GM12878 (cell line): Measurements from ENCODE around the gene PAQR7. TPM values are rescaled to one million over a fixed set of nuclear protein-coding genes. Genes with fewer than 3 reads are reported as not detected.

Experiments used
- ATAC-seq: fragments of 200-7000 bp; cut with Tn5 transposase; 3 replicates; pipeline ENCODE4 v1.9.1; 2020; ENCODE audit warnings: mild to moderate bottlenecking, moderate library complexity
- BruUV-seq: library from RNA; stranded (reverse); fragments of 400-500 nt; replicated peaks from 2 replicates; lab custom pipeline; 2021; lab: Mats Ljungman, UMichigan
- CTCF ChIA-PET: fragments of 300-600 bp; sonication (Branson Sonifier 250); formaldehyde crosslinking; extraction: SDS; loops from one replicate; lab custom pipeline; 2021; ENCODE audit warnings: inconsistent platforms; lab: Yijun Ruan, JAX
- POLR2A ChIA-PET: fragments of 350-600 bp; formaldehyde crosslinking; extraction: SDS; loops from one replicate; lab custom pipeline; 2021; ENCODE audit warnings: inconsistent platforms; lab: Charles Lee
- RAD21 ChIA-PET: fragments of 300-600 bp; sonication (Branson Sonifier 250); formaldehyde crosslinking; loops from one replicate; lab custom pipeline; 2023; ENCODE audit warnings: antibody characterized with exemption; ENCODE audit not compliant: unreplicated experiment; lab: Charles Lee
- SMC1A ChIA-PET: fragments of 300-600 bp; sonication (Branson Sonifier 250); formaldehyde crosslinking; loops from one replicate; lab custom pipeline; 2023; ENCODE audit not compliant: unreplicated experiment, uncharacterized antibody; lab: Charles Lee
- DNase-seq: peaks from one replicate; pipeline ENCODE4 v3.0.0-alpha.2; 2011; ENCODE audit warnings: low read depth, low spot score
- FAIRE-seq: peaks from 3 replicates; lab custom pipeline; 2011; peaks lifted over from hg19 to GRCh38; lab: Jason Lieb, UNC
- H2AFZ ChIP-seq: 2 replicates; pipeline ENCODE4 v1.6.0; 2011; ENCODE audit warnings: low read depth, low read length, control low read depth; ENCODE audit not compliant: control insufficient read depth
- H3K27ac ChIP-seq: 2 replicates; pipeline ENCODE4 v1.5.1; 2011; ENCODE audit warnings: control low read depth; ENCODE audit not compliant: control insufficient read depth, insufficient read depth
- H3K27me3 ChIP-seq, 2 experiments: replicated peaks in 1 of 2; 2 replicates each; pipeline versions ENCODE4 v1.6.0 to v1.6.1; 2011; ENCODE audit warnings: low read length in 1 of 2; ENCODE audit not compliant: control insufficient read depth in 2 of 2, insufficient read depth in 2 of 2
- H3K36me3 ChIP-seq, 2 experiments: 2 replicates each; pipeline ENCODE4 v1.5.1; 2011; ENCODE audit warnings: low read length in 1 of 2; ENCODE audit not compliant: control insufficient read depth in 2 of 2, insufficient read depth in 2 of 2
- H3K4me1 ChIP-seq: 2 replicates; pipeline ENCODE4 v1.6.1; 2011; ENCODE audit warnings: mild to moderate bottlenecking, low read length, moderate library complexity, mixed read lengths; ENCODE audit not compliant: control insufficient read depth, insufficient read depth
- H3K4me2 ChIP-seq: 2 replicates; pipeline ENCODE4 v1.6.0; 2011; ENCODE audit warnings: control low read depth; ENCODE audit not compliant: control insufficient read depth, insufficient read depth
- H3K4me3 ChIP-seq: fragments of 200-600 bp; sonication (generic); 2 replicates; pipeline ENCODE4 v1.5.1; 2016
- H3K79me2 ChIP-seq: 2 replicates; pipeline ENCODE4 v1.6.0; 2011; ENCODE audit warnings: low read length; ENCODE audit not compliant: control insufficient read depth, insufficient read depth
- H3K9ac ChIP-seq: 2 replicates; pipeline ENCODE4 v1.8.0; 2011; ENCODE audit warnings: low read length, control low read depth, mixed read lengths; ENCODE audit not compliant: control insufficient read depth, insufficient read depth
- H3K9me3 ChIP-seq: replicated peaks from 3 replicates; pipeline ENCODE4 v1.5.1; 2011; ENCODE audit warnings: mild to moderate bottlenecking, low read length; ENCODE audit not compliant: control insufficient read depth, insufficient read depth
- H4K20me1 ChIP-seq: 2 replicates; pipeline ENCODE4 v1.6.0; 2011; ENCODE audit not compliant: control insufficient read depth, insufficient read depth
- CHD2 ChIP-seq: IDR thresholded peaks from 2 replicates; pipeline ENCODE4 v1.6.1; 2011; ENCODE audit warnings: low read depth, low read length, improper control_type of control experiment, borderline replicate concordance
- ETV6 ChIP-seq, 2 experiments: fragments of 450-650 bp in 1 of 2; IDR thresholded peaks in 1 of 2; conservative IDR thresholded peaks in 1 of 2; 2 replicates each; pipeline ENCODE4 v1.6.1; 2014; ENCODE audit warnings: antibody characterized with exemption in 1 of 2, borderline replicate concordance in 1 of 2, low read depth in 1 of 2, mild to moderate bottlenecking in 1 of 2, moderate library complexity in 1 of 2
- IRF4 ChIP-seq: IDR thresholded peaks from 2 replicates; pipeline ENCODE4 v1.6.1; 2011; ENCODE audit warnings: low read depth, low read length
- PAX8 ChIP-seq: fragments of 450-650 bp; IDR thresholded peaks from 2 replicates; pipeline ENCODE4 v1.6.1; 2017; ENCODE audit warnings: mild to moderate bottlenecking, moderate library complexity
- POLR2AphosphoS2 ChIP-seq: IDR thresholded peaks from 2 replicates; pipeline ENCODE4 v1.6.1; 2011; ENCODE audit warnings: low read depth, mild to moderate bottlenecking, low read length, improper control_type of control experiment, moderate library complexity
- RB1 ChIP-seq: fragments of 450-650 bp; formaldehyde crosslinking; IDR thresholded peaks from 2 replicates; pipeline ENCODE4 v1.6.1; 2017; ENCODE audit warnings: mild to moderate bottlenecking, borderline replicate concordance
- SPI1 ChIP-seq: IDR thresholded peaks from 2 replicates; pipeline ENCODE4 v1.6.1; 2011; ENCODE audit warnings: low read depth, mild to moderate bottlenecking, low read length, moderate library complexity, borderline replicate concordance; ENCODE audit not compliant: insufficient read depth
- TCF12 ChIP-seq: IDR thresholded peaks from 2 replicates; pipeline ENCODE4 v1.6.1; 2011; ENCODE audit warnings: low read depth, mild to moderate bottlenecking, low read length
- YY1 ChIP-seq: IDR thresholded peaks from 2 replicates; pipeline ENCODE4 v1.6.1; 2011; ENCODE audit warnings: low read depth, mild to moderate bottlenecking, low read length
- ZBED1 ChIP-seq: IDR thresholded peaks from 2 replicates; pipeline ENCODE4 v1.6.1; 2016; ENCODE audit warnings: borderline replicate concordance
- ZZZ3 ChIP-seq: IDR thresholded peaks from 2 replicates; pipeline ENCODE4 v1.6.1; 2011; ENCODE audit warnings: low read depth; ENCODE audit not compliant: control insufficient read depth, insufficient read length
- WGBS: methylation state at CpG from one replicate; pipeline ENCODE4 v1.1.6; 2016; ENCODE audit warnings: low lambda C conversion rate; ENCODE audit not compliant: insufficient replicate concordance, insufficient coverage; ENCODE audit errors: missing lambda C conversion rate; 5-methylcytosine and 5-hydroxymethylcytosine counted together
- in situ Hi-C: fragments of 300-500 bp; cut with MboI; formaldehyde crosslinking; loops from 9 replicates; pipeline ENCODE4 v1.14.3; 2018; ENCODE audit warnings: mixed read lengths
- intact Hi-C: fragments of 100-400 bp; cut with micrococcal nuclease; formaldehyde crosslinking; loops from one replicate; pipeline ENCODE4 v1.14.2; 2022; ENCODE audit not compliant: unreplicated experiment
- polyA plus RNA-seq, 11 experiments: library from polyadenylated mRNA; depleted of rRNA in 4 of 11; unstranded in 6 of 11; stranded (reverse) in 5 of 11; fragments of >200 nt; fragmentation: Nextera tagmentation in 4 of 11; fragmentation: Illumina TruSeq in 1 of 11; extraction: Ambion mirVana in 4 of 11; extraction: Trizol in 1 of 11; gene quantifications; 1 replicate in 1 of 11; 2 replicates in 10 of 11; pipeline versions ENCODE4 v1.2.1 to v1.2.3, GENCODE V29; 2011 to 2016; ENCODE audit warnings: inconsistent platforms in 2 of 11, missing spikeins in 2 of 11, low read depth in 1 of 11
- total RNA-seq, 4 experiments: library from RNA; depleted of rRNA in 3 of 4; stranded (reverse); fragments of >200 nt in 3 of 4; fragmentation: Illumina TruSeq in 1 of 4; extraction: Trizol in 1 of 4; gene quantifications; 2 replicates each; pipeline versions ENCODE4 v1.2.1 to v1.2.3, GENCODE V29; 2013 to 2021
- TF ChIP-seq, protein P1 (sequence below): fragments of 150-350 bp; IDR thresholded peaks from 2 replicates; pipeline ENCODE4 v1.6.1; 2016; ENCODE audit warnings: low read depth, low read length
- TF ChIP-seq, protein P2 (sequence below): IDR thresholded peaks from 2 replicates; pipeline ENCODE4 v1.6.1; 2011; ENCODE audit warnings: low read depth, mild to moderate bottlenecking, low read length, moderate library complexity, borderline replicate concordance; ENCODE audit errors: extremely low read depth
- TF ChIP-seq, protein P3 (sequence below): fragments of 450-650 bp; conservative IDR thresholded peaks from 2 replicates; pipeline ENCODE4 v1.6.1; 2017; ENCODE audit warnings: mild to moderate bottlenecking, moderate library complexity
- TF ChIP-seq, protein P4 (sequence below): fragments of 450-650 bp; IDR thresholded peaks from 2 replicates; pipeline ENCODE4 v1.6.1; 2014; ENCODE audit warnings: mild to moderate bottlenecking
- TF ChIP-seq, protein P5 (sequence below): IDR thresholded peaks from 2 replicates; pipeline ENCODE4 v1.6.1; 2011; ENCODE audit warnings: low read depth, low read length, improper control_type of control experiment, borderline replicate concordance

Gene PAQR7
- total and polyA plus RNA-seq, 10 of the 15 experiments (the other 5 are each of a cell fraction or from before 2014, with no cell fraction given), result 1.1 to 8.8 (median 5.2) TPM

DNA sequence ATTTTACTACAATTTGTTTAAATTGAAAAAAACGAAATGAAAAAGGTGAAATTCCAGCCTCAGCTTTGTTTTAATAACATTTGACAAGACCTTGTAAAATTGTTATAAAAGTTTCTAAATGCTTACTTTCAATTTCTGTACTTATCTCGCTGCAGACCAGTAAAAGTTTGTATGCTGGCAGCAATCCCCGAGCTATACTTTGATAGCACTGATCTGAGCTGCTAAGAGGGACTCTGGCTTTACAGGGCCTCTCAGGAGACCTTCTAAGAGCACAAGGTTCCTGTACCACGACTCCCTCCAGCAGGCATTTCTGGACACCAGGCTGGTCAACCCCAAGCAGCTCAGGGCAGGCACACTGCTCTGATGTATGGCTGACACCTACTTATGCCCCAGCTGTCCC, 17.6 kb upstream of the PAQR7 start:
- no peak for ATAC-seq
- no TSS peak for BruUV-seq
- TF ChIP-seq YY1 (no peak), POLR2AphosphoS2 (no peak), SPI1 (no peak), RB1 (no peak), ETV6 (conservative IDR thresholded peaks at IDR 0.05 in 1 of 2, IDR thresholded peaks at IDR 0.05 in 1 of 2; ENCODE audit: borderline replicate concordance in 1 of 2, low read depth in 1 of 2) (no peak), ZBED1 (no peak), TCF12 (no peak), PAX8 (no peak), ZZZ3 (no peak), CHD2 (no peak), IRF4 (no peak)
- TF ChIP-seq, protein P1, sequence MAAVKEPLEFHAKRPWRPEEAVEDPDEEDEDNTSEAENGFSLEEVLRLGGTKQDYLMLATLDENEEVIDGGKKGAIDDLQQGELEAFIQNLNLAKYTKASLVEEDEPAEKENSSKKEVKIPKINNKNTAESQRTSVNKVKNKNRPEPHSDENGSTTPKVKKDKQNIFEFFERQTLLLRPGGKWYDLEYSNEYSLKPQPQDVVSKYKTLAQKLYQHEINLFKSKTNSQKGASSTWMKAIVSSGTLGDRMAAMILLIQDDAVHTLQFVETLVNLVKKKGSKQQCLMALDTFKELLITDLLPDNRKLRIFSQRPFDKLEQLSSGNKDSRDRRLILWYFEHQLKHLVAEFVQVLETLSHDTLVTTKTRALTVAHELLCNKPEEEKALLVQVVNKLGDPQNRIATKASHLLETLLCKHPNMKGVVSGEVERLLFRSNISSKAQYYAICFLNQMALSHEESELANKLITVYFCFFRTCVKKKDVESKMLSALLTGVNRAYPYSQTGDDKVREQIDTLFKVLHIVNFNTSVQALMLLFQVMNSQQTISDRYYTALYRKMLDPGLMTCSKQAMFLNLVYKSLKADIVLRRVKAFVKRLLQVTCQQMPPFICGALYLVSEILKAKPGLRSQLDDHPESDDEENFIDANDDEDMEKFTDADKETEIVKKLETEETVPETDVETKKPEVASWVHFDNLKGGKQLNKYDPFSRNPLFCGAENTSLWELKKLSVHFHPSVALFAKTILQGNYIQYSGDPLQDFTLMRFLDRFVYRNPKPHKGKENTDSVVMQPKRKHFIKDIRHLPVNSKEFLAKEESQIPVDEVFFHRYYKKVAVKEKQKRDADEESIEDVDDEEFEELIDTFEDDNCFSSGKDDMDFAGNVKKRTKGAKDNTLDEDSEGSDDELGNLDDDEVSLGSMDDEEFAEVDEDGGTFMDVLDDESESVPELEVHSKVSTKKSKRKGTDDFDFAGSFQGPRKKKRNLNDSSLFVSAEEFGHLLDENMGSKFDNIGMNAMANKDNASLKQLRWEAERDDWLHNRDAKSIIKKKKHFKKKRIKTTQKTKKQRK, result no peak
- TF ChIP-seq, protein P2, sequence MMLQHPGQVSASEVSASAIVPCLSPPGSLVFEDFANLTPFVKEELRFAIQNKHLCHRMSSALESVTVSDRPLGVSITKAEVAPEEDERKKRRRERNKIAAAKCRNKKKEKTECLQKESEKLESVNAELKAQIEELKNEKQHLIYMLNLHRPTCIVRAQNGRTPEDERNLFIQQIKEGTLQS, result no peak
- TF ChIP-seq, protein P3, sequence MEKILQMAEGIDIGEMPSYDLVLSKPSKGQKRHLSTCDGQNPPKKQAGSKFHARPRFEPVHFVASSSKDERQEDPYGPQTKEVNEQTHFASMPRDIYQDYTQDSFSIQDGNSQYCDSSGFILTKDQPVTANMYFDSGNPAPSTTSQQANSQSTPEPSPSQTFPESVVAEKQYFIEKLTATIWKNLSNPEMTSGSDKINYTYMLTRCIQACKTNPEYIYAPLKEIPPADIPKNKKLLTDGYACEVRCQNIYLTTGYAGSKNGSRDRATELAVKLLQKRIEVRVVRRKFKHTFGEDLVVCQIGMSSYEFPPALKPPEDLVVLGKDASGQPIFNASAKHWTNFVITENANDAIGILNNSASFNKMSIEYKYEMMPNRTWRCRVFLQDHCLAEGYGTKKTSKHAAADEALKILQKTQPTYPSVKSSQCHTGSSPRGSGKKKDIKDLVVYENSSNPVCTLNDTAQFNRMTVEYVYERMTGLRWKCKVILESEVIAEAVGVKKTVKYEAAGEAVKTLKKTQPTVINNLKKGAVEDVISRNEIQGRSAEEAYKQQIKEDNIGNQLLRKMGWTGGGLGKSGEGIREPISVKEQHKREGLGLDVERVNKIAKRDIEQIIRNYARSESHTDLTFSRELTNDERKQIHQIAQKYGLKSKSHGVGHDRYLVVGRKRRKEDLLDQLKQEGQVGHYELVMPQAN, result no peak
- TF ChIP-seq, protein P4, sequence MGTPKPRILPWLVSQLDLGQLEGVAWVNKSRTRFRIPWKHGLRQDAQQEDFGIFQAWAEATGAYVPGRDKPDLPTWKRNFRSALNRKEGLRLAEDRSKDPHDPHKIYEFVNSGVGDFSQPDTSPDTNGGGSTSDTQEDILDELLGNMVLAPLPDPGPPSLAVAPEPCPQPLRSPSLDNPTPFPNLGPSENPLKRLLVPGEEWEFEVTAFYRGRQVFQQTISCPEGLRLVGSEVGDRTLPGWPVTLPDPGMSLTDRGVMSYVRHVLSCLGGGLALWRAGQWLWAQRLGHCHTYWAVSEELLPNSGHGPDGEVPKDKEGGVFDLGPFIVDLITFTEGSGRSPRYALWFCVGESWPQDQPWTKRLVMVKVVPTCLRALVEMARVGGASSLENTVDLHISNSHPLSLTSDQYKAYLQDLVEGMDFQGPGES, result no peak
- TF ChIP-seq, protein P5, sequence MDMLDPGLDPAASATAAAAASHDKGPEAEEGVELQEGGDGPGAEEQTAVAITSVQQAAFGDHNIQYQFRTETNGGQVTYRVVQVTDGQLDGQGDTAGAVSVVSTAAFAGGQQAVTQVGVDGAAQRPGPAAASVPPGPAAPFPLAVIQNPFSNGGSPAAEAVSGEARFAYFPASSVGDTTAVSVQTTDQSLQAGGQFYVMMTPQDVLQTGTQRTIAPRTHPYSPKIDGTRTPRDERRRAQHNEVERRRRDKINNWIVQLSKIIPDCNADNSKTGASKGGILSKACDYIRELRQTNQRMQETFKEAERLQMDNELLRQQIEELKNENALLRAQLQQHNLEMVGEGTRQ, result no peak

More for the DNA sequence above, 17.6 kb upstream of the PAQR7 start:
- H2AFZ ChIP-seq, result no peak overlapping the region
- no peak overlapping the region for H3K27ac ChIP-seq
- 68% methylated on average over 4 of the region's 4 CpGs for WGBS
- no peaks in the 10 kb centered on the region for H3K27me3 ChIP-seq
- SMC1A ChIA-PET, result interaction anchor here (0.8 to 19.7 kb wide), 5 partner anchors 12 to 112 kb away, joined by 3 to 319 read pairs (median 4); partner anchors contain the start of gene PAFAH2
- POLR2A ChIA-PET, result interaction anchor here (1.0 to 1.2 kb wide), 2 partner anchors 12 to 103 kb away, joined by 3 to 5 read pairs; no protein-coding TSS in a partner anchor
- in situ Hi-C loops, result no loop called here
- RAD21 ChIA-PET, result interaction anchor here (1.1 to 14.5 kb wide), 3 partner anchors 9 to 104 kb away, joined by 3 to 296 read pairs (median 8); partner anchors contain the start of genes PAFAH2 and PAQR7
- H3K9me3 ChIP-seq, result no peaks in the 10 kb centered on the region
- no peak overlapping the region for H3K4me2 ChIP-seq
- DNase-seq, result no peak
- H3K79me2 ChIP-seq, result no peaks in the 10 kb centered on the region
- peaks cover 3% of the 10 kb centered on the region; the same call in 1 of the 2 replicates for H3K4me1 ChIP-seq
- CTCF ChIA-PET, result interaction anchor here (0.7 to 14.0 kb wide), 4 partner anchors 11 to 251 kb away, joined by 3 to 383 read pairs (median 59); partner anchors contain the start of gene PAFAH2
- H3K4me3 ChIP-seq, result no peak overlapping the region
- H3K9ac ChIP-seq, result no peak overlapping the region
- H4K20me1 ChIP-seq, result no peaks in the 10 kb centered on the region
- no peak for FAIRE-seq
- intact Hi-C loops, result no loop called here
- peaks cover 0 to 2% of the 10 kb centered on the region in 2 experiments; a peak in 2 of 4 replicates for H3K36me3 ChIP-seq
